Neural crest cell (in vitro differentiated cells): ENCODE results near the gene PPP1R13B. TPM values are rescaled to one million over a fixed set of nuclear protein-coding genes. Genes with fewer than 3 reads are reported as not detected.

Experiments
- DNase-seq: peaks from one replicate; pipeline ENCODE4 v3.0.0; 2021; ENCODE audit warnings: low read depth, mixed read lengths, low spot score
- H3K27ac Mint-ChIP-seq: one replicate; pipeline ENCODE4 v1.8.0; 2021; ENCODE audit warnings: mild to moderate bottlenecking, mixed read lengths; ENCODE audit not compliant: unreplicated experiment
- H3K27me3 Mint-ChIP-seq: 2 replicates; pipeline ENCODE4 v1.8.0; 2021; ENCODE audit warnings: low read depth, mild to moderate bottlenecking, mixed read lengths
- H3K36me3 Mint-ChIP-seq: 2 replicates; pipeline ENCODE4 v1.8.0; 2021; ENCODE audit warnings: low read depth, mild to moderate bottlenecking, mixed read lengths
- H3K4me1 Mint-ChIP-seq: 2 replicates; pipeline ENCODE4 v1.8.0; 2021; ENCODE audit warnings: mixed read lengths
- H3K4me3 Mint-ChIP-seq: one replicate; pipeline ENCODE4 v1.8.0; 2021; ENCODE audit warnings: mild to moderate bottlenecking, mixed read lengths
- H3K9me3 Mint-ChIP-seq: 2 replicates; pipeline ENCODE4 v1.8.0; 2021; ENCODE audit warnings: mixed read lengths
- total RNA-seq: library from RNA; stranded (reverse); gene quantifications from 2 replicates; pipeline ENCODE4 v1.2.1, GENCODE V29; 2021
- TF ChIP-seq, protein P1 (sequence below): fragments of 200-600 bp; sonication (generic); conservative IDR thresholded peaks from 2 replicates; pipeline ENCODE4 v1.5.0; 2021; ENCODE audit warnings: antibody characterized with exemption, mild to moderate bottlenecking

The PPP1R13B gene
- total RNA-seq, 1 donor from 2014 or later, result 6.8 TPM

- TF ChIP-seq, protein P1, sequence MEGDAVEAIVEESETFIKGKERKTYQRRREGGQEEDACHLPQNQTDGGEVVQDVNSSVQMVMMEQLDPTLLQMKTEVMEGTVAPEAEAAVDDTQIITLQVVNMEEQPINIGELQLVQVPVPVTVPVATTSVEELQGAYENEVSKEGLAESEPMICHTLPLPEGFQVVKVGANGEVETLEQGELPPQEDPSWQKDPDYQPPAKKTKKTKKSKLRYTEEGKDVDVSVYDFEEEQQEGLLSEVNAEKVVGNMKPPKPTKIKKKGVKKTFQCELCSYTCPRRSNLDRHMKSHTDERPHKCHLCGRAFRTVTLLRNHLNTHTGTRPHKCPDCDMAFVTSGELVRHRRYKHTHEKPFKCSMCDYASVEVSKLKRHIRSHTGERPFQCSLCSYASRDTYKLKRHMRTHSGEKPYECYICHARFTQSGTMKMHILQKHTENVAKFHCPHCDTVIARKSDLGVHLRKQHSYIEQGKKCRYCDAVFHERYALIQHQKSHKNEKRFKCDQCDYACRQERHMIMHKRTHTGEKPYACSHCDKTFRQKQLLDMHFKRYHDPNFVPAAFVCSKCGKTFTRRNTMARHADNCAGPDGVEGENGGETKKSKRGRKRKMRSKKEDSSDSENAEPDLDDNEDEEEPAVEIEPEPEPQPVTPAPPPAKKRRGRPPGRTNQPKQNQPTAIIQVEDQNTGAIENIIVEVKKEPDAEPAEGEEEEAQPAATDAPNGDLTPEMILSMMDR, result no peak
- Mint-ChIP-seq H3K4me1 (no peaks in the 10 kb centered on the region), H3K27me3 (no peaks in the 10 kb centered on the region), H3K36me3 (no peaks in the 10 kb centered on the region), H3K9me3 (no peaks in the 10 kb centered on the region), H3K4me3 (no peak overlapping the region), H3K27ac (no peak overlapping the region)
- DNase-seq, result no peak
These were observed 98.9 kb downstream of the PPP1R13B start for GRCh38 chr14:103748534-103748857.

- no peak overlapping the region for H3K27ac Mint-ChIP-seq
- no peaks in the 10 kb centered on the region for H3K9me3 Mint-ChIP-seq
- no peaks in the 10 kb centered on the region for H3K27me3 Mint-ChIP-seq
- no peaks in the 10 kb centered on the region for H3K36me3 Mint-ChIP-seq
- TF ChIP-seq, protein P1, result no peak
- no peak for DNase-seq
- H3K4me3 Mint-ChIP-seq, result no peak overlapping the region
- H3K4me1 Mint-ChIP-seq, result no peaks in the 10 kb centered on the region
These were observed 100.7 kb downstream of the PPP1R13B start for GRCh38 chr14:103746701-103747100.

GRCh38 chr14:103745424-103745823 is 102.0 kb downstream of the PPP1R13B start:
- no peak for DNase-seq
- Mint-ChIP-seq H3K4me1 (no peaks in the 10 kb centered on the region), H3K36me3 (no peaks in the 10 kb centered on the region), H3K4me3 (no peak overlapping the region), H3K27ac (no peak overlapping the region), H3K27me3 (no peaks in the 10 kb centered on the region), H3K9me3 (no peaks in the 10 kb centered on the region)
- TF ChIP-seq, protein P1, result no peak

- no peaks in the 10 kb centered on the region for H3K27me3 Mint-ChIP-seq
- no peak overlapping the region for H3K27ac Mint-ChIP-seq
- no peak overlapping the region for H3K4me3 Mint-ChIP-seq
- TF ChIP-seq, protein P1, result no peak
- no peak for DNase-seq
- H3K4me1 Mint-ChIP-seq, result no peaks in the 10 kb centered on the region
- no peaks in the 10 kb centered on the region for H3K9me3 Mint-ChIP-seq
- no peaks in the 10 kb centered on the region for H3K36me3 Mint-ChIP-seq
These were observed 102.6 kb downstream of the PPP1R13B start for GRCh38 chr14:103744621-103745395.

DNA sequence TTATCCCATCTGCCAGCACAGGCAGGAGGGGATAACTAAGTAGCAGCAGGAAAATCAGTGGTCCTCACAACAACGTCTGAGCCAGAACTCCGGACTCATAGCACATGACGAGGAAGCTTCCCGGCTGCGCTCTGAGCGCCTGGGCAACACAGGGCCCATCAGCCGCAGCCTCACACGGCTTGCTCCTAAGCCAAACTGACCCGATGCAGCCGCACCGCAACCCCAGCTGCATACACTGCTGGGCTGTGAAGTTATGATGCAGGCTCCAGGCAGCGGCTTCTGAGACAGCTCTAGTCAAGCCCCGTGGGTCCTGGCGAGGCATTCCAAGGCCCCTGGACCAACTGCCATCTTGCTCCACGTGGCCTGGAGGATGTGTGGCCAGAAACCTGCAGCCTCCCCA is 103.7 kb downstream of the PPP1R13B start:
- H3K27ac Mint-ChIP-seq, result no peak overlapping the region

More for the DNA sequence above, 103.7 kb downstream of the PPP1R13B start:
- Mint-ChIP-seq H3K36me3 (no peaks in the 10 kb centered on the region), H3K4me1 (no peaks in the 10 kb centered on the region), H3K4me3 (no peak overlapping the region), H3K9me3 (no peaks in the 10 kb centered on the region), H3K27me3 (no peaks in the 10 kb centered on the region)
- TF ChIP-seq, protein P1, result no peak
- DNase-seq, result no peak
